Stomach (tissue), 9 donors: ENCODE results near the gene KCNG4. TPM values are rescaled to one million over a fixed set of nuclear protein-coding genes. Genes with fewer than 3 reads are reported as not detected.

Experiments used
- DNase-seq, 2 donors: peaks; one replicate each; pipeline versions ENCODE4 v3.0.0 to v3.0.0-alpha.2; 2013 to 2019
- H3K27ac ChIP-seq, 5 donors: fragments of 200-600 bp in 4 of 5; sonication (generic) in 4 of 5; one replicate each; pipeline ENCODE4 v1.5.1; 2013 to 2019; ENCODE audit warnings: mild to moderate bottlenecking in 1 of 5, moderate library complexity in 1 of 5
- H3K27me3 ChIP-seq, 3 donors: fragments of 200-600 bp; sonication (generic); one replicate each; pipeline ENCODE4 v1.5.1; 2017 to 2019; ENCODE audit warnings: mixed run types in 1 of 3
- H3K36me3 ChIP-seq, 4 donors: fragments of 200-600 bp; sonication (generic); 1 replicate in 3 of 4; 2 replicates in 1 of 4; pipeline ENCODE4 v1.5.1; 2016 to 2019
- H3K4me1 ChIP-seq, 4 donors: fragments of 200-600 bp; sonication (generic); one replicate each; pipeline ENCODE4 v1.5.1; 2016 to 2019
- H3K4me3 ChIP-seq, 4 donors: fragments of 200-600 bp; sonication (generic) in 3 of 4; one replicate each; pipeline ENCODE4 v1.5.1; 2016 to 2019; ENCODE audit warnings: mild to moderate bottlenecking in 1 of 4
- H3K9me3 ChIP-seq, 4 donors: fragments of 200-600 bp; sonication (generic); one replicate each; pipeline ENCODE4 v1.5.1; 2016 to 2019
- EP300 ChIP-seq: sonication (generic); formaldehyde crosslinking; IDR thresholded peaks from one replicate; pipeline ENCODE4 v1.6.1; 2017; ENCODE audit warnings: antibody characterized with exemption
- POLR2A ChIP-seq, 4 donors: fragments of 450-650 bp; IDR thresholded peaks; one replicate each; pipeline ENCODE4 v1.6.1; 2016; ENCODE audit warnings: antibody characterized with exemption in 4 of 4, control low read depth in 2 of 4, mild to moderate bottlenecking in 1 of 4, moderate library complexity in 1 of 4
- POLR2AphosphoS5 ChIP-seq, 3 donors: sonication (generic); formaldehyde crosslinking; IDR thresholded peaks; one replicate each; pipeline ENCODE4 v1.6.1; 2016; ENCODE audit warnings: antibody characterized with exemption in 3 of 3
- WGBS, 5 donors: extraction: QIAGEN DNeasy Blood & Tissue Kit in 3 of 5; methylation state at CpG; one replicate each; pipeline versions ENCODE4 v1.1.5 to v1.1.7; 2013 to 2018; 5-methylcytosine and 5-hydroxymethylcytosine counted together
- intact Hi-C: fragments of 100-400 bp; cut with DNase I; formaldehyde crosslinking; loops from one replicate; pipeline ENCODE4 v1.15.1; 2023; ENCODE audit warnings: low total_unique reads
- polyA plus RNA-seq, 3 donors: library from polyadenylated mRNA; stranded (reverse); fragments of 200-250 nt; gene quantifications; one replicate each; pipeline ENCODE4 v1.2.3, GENCODE V29; 2013
- small RNA-seq, 4 donors: library from RNA; depleted of rRNA; stranded (forward); fragments of <200 nt; gene quantifications; one replicate each; pipeline ENCODE3, GENCODE V24; 2016
- total RNA-seq, 5 donors: library from RNA; depleted of rRNA; stranded (reverse); fragments of >200 nt; gene quantifications; one replicate each; pipeline versions ENCODE4 v1.1.0 to v1.2.3, GENCODE V29; 2014 to 2016
- TF ChIP-seq, protein P1 (sequence below), 7 experiments: fragments of 450-650 bp in 4 of 7; fragments of 200-600 bp in 3 of 7; sonication (generic) in 3 of 7; IDR thresholded peaks; one replicate each; pipeline ENCODE4 v1.5.1; 2016 to 2019; ENCODE audit warnings: antibody characterized with exemption in 7 of 7, control low read depth in 2 of 7, mild to moderate bottlenecking in 1 of 7
- donor health status: healthy with polysubstance abuse.
- donor health status: Bipolar disorder and iron deficiency.
- donor health status: healthy.

Gene KCNG4
- total and polyA plus RNA-seq, 8 donors = not detected

DNA sequence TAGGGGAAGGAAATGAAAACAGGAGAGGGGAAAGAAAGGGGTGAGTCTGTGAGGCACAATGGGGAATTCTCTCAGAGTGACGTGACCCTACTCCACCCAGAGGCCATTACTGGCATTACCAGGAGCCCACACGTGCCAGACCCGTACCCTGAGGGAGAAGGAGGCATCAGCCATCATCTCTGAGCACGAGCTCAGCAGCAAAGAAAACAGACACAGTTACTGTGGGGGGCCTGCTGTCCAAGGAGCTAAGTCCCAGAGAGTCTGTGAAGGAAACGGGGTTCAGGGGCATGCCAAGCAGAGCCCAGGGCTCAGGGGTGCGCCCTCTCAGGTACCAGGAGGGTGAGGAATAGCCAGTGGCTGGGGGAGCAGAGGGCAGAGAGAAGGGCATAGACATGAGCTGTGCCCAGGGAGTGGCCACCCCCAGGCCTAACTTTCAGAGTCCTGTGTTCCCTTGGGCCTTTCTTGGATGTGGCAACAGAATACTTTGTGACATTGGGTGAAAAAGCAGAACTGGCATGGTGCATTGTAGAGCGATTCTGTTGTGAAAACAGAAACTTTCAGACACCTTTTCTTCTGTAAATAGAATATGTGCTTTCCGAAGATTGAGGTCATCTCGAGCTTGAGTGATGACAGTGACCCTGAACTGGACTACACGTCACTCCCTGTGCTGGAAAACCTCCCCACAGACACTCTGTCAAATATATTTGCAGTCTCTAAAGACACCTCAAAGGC is 64.3 kb downstream of the KCNG4 start:
- Histone ChIP-seq H3K27me3 (no peaks in the 10 kb centered on the region), H3K4me1 (peaks cover 23 to 39% (median 31%) of the 10 kb centered on the region in 4 donors), H3K9me3 (no peaks in the 10 kb centered on the region), H3K4me3 (no peak overlapping the region), H3K27ac (peak overlapping the region in 3 of 5 donors; percentile 70 to 82 (median 80)), H3K36me3 (peaks cover 22 to 29% (median 28%) of the 10 kb centered on the region in 4 donors)
- DNase-seq = peak; percentile 55 to 72
- WGBS, 5 donors = 25 to 55% (median 37%) methylated on average over 10 of the region's 10 CpGs
- intact Hi-C loops = no loop called here
- TF ChIP-seq POLR2A (IDR thresholded peaks at IDR 0.05) = no peak
- TF ChIP-seq POLR2AphosphoS5 (IDR thresholded peaks at IDR 0.05) = peak in 1 of 3 donors; percentile 38
- TF ChIP-seq, protein P1, sequence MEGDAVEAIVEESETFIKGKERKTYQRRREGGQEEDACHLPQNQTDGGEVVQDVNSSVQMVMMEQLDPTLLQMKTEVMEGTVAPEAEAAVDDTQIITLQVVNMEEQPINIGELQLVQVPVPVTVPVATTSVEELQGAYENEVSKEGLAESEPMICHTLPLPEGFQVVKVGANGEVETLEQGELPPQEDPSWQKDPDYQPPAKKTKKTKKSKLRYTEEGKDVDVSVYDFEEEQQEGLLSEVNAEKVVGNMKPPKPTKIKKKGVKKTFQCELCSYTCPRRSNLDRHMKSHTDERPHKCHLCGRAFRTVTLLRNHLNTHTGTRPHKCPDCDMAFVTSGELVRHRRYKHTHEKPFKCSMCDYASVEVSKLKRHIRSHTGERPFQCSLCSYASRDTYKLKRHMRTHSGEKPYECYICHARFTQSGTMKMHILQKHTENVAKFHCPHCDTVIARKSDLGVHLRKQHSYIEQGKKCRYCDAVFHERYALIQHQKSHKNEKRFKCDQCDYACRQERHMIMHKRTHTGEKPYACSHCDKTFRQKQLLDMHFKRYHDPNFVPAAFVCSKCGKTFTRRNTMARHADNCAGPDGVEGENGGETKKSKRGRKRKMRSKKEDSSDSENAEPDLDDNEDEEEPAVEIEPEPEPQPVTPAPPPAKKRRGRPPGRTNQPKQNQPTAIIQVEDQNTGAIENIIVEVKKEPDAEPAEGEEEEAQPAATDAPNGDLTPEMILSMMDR (IDR thresholded peaks at IDR 0.05) = peak in 5 of 7 experiments; percentile 57 to 91 (median 71)
- no peak for TF ChIP-seq EP300

DNA sequence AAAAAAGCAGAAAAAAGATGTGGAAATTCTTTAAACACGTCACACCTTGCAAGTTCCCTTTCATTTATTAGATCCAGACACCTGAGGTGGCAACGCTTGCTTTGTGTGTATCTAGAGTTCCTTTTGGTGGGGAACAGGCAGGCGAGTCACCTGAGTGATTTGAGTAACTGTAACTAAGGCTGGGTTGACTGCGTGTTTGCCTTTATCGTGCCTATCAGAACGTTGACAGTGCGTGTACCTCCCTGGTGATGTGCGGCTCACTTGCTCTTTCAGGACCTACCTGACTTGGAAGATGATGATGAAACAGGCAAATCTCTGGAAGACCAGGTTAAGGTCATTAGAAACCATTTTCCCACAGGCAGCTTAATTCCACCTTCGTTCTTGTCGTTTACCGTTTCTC is 65.4 kb downstream of the KCNG4 start:
- 40 to 68% (median 59%) methylated on average over 11 of the region's 11 CpGs for WGBS, 5 donors
- Histone ChIP-seq H3K4me3 (no peak overlapping the region), H3K36me3 (peaks cover 12 to 17% (median 16%) of the 10 kb centered on the region in 4 donors), H3K4me1 (peaks cover 23 to 39% (median 31%) of the 10 kb centered on the region in 4 donors), H3K27ac (no peak overlapping the region), H3K27me3 (peaks cover 0 to 8% (median 0%) of the 10 kb centered on the region in 3 donors), H3K9me3 (no peaks in the 10 kb centered on the region)
- DNase-seq = no peak
- intact Hi-C loops = no loop called here
- TF ChIP-seq, protein P1 (IDR thresholded peaks at IDR 0.05) = no peak
- no peak for TF ChIP-seq POLR2AphosphoS5 (IDR thresholded peaks at IDR 0.05)
- no peak for TF ChIP-seq POLR2A (IDR thresholded peaks at IDR 0.05)
- no peak for TF ChIP-seq EP300

DNA sequence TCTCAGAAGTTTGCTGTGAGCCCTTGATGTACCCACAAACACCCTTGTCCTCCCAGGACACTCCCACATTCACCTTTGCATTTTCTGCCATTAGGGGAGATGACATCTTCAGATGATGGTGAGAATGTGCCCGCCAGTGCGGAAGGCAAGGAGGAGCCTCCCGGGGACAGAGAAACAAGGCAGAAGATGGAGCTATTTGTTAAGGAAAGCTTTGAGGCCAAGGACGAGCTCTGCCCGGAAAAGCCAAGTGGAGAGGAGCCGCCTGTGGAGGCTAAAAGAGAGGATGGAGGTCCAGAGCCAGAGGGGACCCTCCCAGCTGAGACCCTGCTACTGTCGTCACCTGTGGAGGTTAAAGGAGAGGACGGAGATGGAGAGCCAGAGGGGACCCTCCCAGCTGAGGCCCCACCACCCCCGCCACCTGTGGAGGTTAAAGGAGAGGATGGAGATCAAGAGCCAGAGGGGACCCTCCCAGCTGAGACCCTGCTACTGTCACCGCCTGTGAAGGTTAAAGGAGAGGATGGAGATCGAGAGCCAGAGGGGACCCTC is 70.0 kb downstream of the KCNG4 start:
- H3K36me3 ChIP-seq = no peaks in the 10 kb centered on the region
- no peak for TF ChIP-seq POLR2A (IDR thresholded peaks at IDR 0.05)
- no peak for TF ChIP-seq EP300
- TF ChIP-seq POLR2AphosphoS5 (IDR thresholded peaks at IDR 0.05) = no peak
- TF ChIP-seq, protein P1 (IDR thresholded peaks at IDR 0.05) = no peak
- H3K4me3 ChIP-seq = no peak overlapping the region
- H3K27me3 ChIP-seq = peaks cover 0 to 28% (median 0%) of the 10 kb centered on the region in 3 donors
- no peaks in the 10 kb centered on the region for H3K9me3 ChIP-seq
- peaks cover 0 to under 1% (median under 1%) of the 10 kb centered on the region in 4 donors for H3K4me1 ChIP-seq
- WGBS, 5 donors = 68 to 78% (median 74%) methylated on average over 11 of the region's 11 CpGs
- intact Hi-C loops = no loop called here
- DNase-seq = no peak
- no peak overlapping the region for H3K27ac ChIP-seq

Small RNA genes lying within 50 kb of the gene (small RNA-seq; reads per million reads assigned to genes)
- 0 reads per million in 4 donors for gene RNA5SP433

Other genes starting within 250 kb of the KCNG4 start
- gene SLC38A8, start 197.2 kb downstream of the KCNG4 start, total RNA-seq = not detected
- gene SLC38A8, start 197.2 kb downstream of the KCNG4 start, polyA plus RNA-seq = under 1 TPM in 1 of 3 donors, not detected in 2; 0.08 TPM
- gene MBTPS1, start 123.1 kb downstream of the KCNG4 start, total RNA-seq = 100 to 1,000 TPM in 2 of 5 donors, 10 to 100 TPM in 3; 53.9 to 112 (median 78.1) TPM
- 10 to 100 TPM; 21.4 to 33.4 (median 28.2) TPM for gene MBTPS1, start 123.1 kb downstream of the KCNG4 start, polyA plus RNA-seq
- 100 to 1,000 TPM in 1 of 5 donors, 10 to 100 TPM in 3, 1 to 10 TPM in 1; 7.2 to 374 (median 16.5) TPM for gene HSDL1, start 94.8 kb downstream of the KCNG4 start, total RNA-seq
- 1 to 10 TPM; 7.5 to 7.9 (median 7.8) TPM for gene HSDL1, start 94.8 kb downstream of the KCNG4 start, polyA plus RNA-seq
- gene DNAAF1, start 94.7 kb downstream of the KCNG4 start, total RNA-seq = 10 to 100 TPM in 1 of 5 donors, 1 to 10 TPM in 1, under 1 TPM in 1, not detected in 2; 0.37 to 11.4 (median 6.2) TPM
- gene DNAAF1, start 94.7 kb downstream of the KCNG4 start, polyA plus RNA-seq = 1 to 10 TPM in 2 of 3 donors, not detected in 1; 1.2 to 1.4 TPM
- 100 to 1,000 TPM in 2 of 5 donors, 10 to 100 TPM in 3; 18.9 to 377 (median 40.3) TPM for gene TAF1C, start 53.0 kb downstream of the KCNG4 start, total RNA-seq
- gene TAF1C, start 53.0 kb downstream of the KCNG4 start, polyA plus RNA-seq = 10 to 100 TPM; 15.3 to 42.0 (median 22.7) TPM
- gene ADAD2, start 48.9 kb downstream of the KCNG4 start, total RNA-seq = under 1 TPM in 1 of 5 donors, not detected in 4; 0.18 TPM
- gene ADAD2, start 48.9 kb downstream of the KCNG4 start, polyA plus RNA-seq = 1 to 10 TPM in 2 of 3 donors, under 1 TPM in 1; 0.76 to 4.3 (median 4.2) TPM
- gene WFDC1, start 54.9 kb upstream of the KCNG4 start, total RNA-seq = 10 to 100 TPM in 4 of 5 donors, not detected in 1; 10.7 to 64.3 (median 20.8) TPM
- gene WFDC1, start 54.9 kb upstream of the KCNG4 start, polyA plus RNA-seq = 10 to 100 TPM; 12.9 to 19.4 (median 13.9) TPM
- 100 to 1,000 TPM in 1 of 5 donors, 1 to 10 TPM in 3, not detected in 1; 1.8 to 141 (median 4.3) TPM for gene ATP2C2, start 128.5 kb upstream of the KCNG4 start, total RNA-seq
- gene ATP2C2, start 128.5 kb upstream of the KCNG4 start, polyA plus RNA-seq = 1 to 10 TPM in 2 of 3 donors, not detected in 1; 1.1 to 5.4 TPM